Non-pigmented ciliary epithelial cell (primary cell): ENCODE measurements around the gene TICAM2.

Experiments used
- DNase-seq: peaks from one replicate; pipeline ENCODE4 v3.0.0-alpha.2; 2010; ENCODE audit warnings: low read depth

TICAM2 gene

GRCh38 chr5:115568668-115569067, 33.6 kb downstream of the TICAM2 start:
- no peak for DNase-seq

GRCh38 chr5:115565233-115565632, 37.0 kb downstream of the TICAM2 start:
- DNase-seq, result no peak

- DNase-seq, result no peak
Measured at GRCh38 chr5:115561176-115561575, 41.1 kb downstream of the TICAM2 start.

GRCh38 chr5:115559524-115559923, 42.8 kb downstream of the TICAM2 start:
- no peak for DNase-seq

GRCh38 chr5:115558388-115558956, 43.8 kb downstream of the TICAM2 start:
- no peak for DNase-seq

- no peak for DNase-seq
Measured at GRCh38 chr5:115557667-115558387, 44.5 kb downstream of the TICAM2 start.

GRCh38 chr5:115556276-115556675, 46.0 kb downstream of the TICAM2 start:
- no peak for DNase-seq

GRCh38 chr5:115555084-115555633, 47.1 kb downstream of the TICAM2 start:
- DNase-seq, result no peak

- no peak for DNase-seq
Measured at GRCh38 chr5:115553082-115553481, 49.2 kb downstream of the TICAM2 start.

GRCh38 chr5:115551415-115551814, 50.9 kb downstream of the TICAM2 start:
- no peak for DNase-seq

GRCh38 chr5:115549154-115549553, 53.1 kb downstream of the TICAM2 start:
- DNase-seq, result no peak

GRCh38 chr5:115548683-115549082, 53.6 kb downstream of the TICAM2 start:
- DNase-seq, result no peak

- no peak for DNase-seq
Measured at GRCh38 chr5:115545351-115545882, 56.9 kb downstream of the TICAM2 start.

GRCh38 chr5:115544436-115545350, 57.6 kb downstream of the TICAM2 start, which contains the start of gene FEM1C:
FEM1C (minus strand) TSS chr5:115544775; CDS start chr5:115543493, 1,282 bp downstream.
- peak; percentile 84 for DNase-seq

GRCh38 chr5:115544043-115544435, 58.2 kb downstream of the TICAM2 start:
- DNase-seq, result no peak

GRCh38 chr5:115543365-115544042, 58.8 kb downstream of the TICAM2 start:
- no peak for DNase-seq

GRCh38 chr5:115542651-115543364, 59.5 kb downstream of the TICAM2 start:
- no peak for DNase-seq

GRCh38 chr5:115542086-115542485, 60.2 kb downstream of the TICAM2 start:
- DNase-seq, result no peak

- DNase-seq, result no peak
Measured at GRCh38 chr5:115541611-115542010, 60.7 kb downstream of the TICAM2 start.

GRCh38 chr5:115535479-115536035, 66.7 kb downstream of the TICAM2 start:
- DNase-seq, result no peak

GRCh38 chr5:115532517-115532916, 69.8 kb downstream of the TICAM2 start:
- DNase-seq, result no peak
